H1 (cell line): ENCODE measurements around the gene ZDHHC17. TPM values are rescaled to one million over a fixed set of nuclear protein-coding genes. Genes with fewer than 3 reads are reported as not detected.

ENCODE experiments used
- CTCF ChIA-PET: fragments of 300-600 bp; sonication (Branson Sonifier 250); formaldehyde crosslinking; loops from one replicate; lab custom pipeline; 2021; ENCODE audit not compliant: partially characterized antibody; lab: Charles Lee
- POLR2A ChIA-PET: fragments of 300-600 bp; sonication (Branson Sonifier 250); formaldehyde crosslinking; loops from one replicate; lab custom pipeline; 2021; ENCODE audit warnings: inconsistent platforms; ENCODE audit not compliant: partially characterized antibody; lab: Charles Lee
- DNase-seq, 2 experiments: peaks; one replicate each; pipeline versions ENCODE4 v3.0.0 to v3.0.0-alpha.2; 2010 to 2022; ENCODE audit warnings: low spot score in 2 of 2, low read depth in 1 of 2, mixed read lengths in 1 of 2
- FAIRE-seq: peaks from 2 replicates; lab custom pipeline; 2011; peaks lifted over from hg19 to GRCh38; lab: Jason Lieb, UNC
- H2AFZ ChIP-seq: 2 replicates; pipeline ENCODE4 v1.8.1; 2012; ENCODE audit warnings: low read length, inconsistent platforms
- H2AK5ac ChIP-seq: 2 replicates; pipeline ENCODE4 v1.6.1; 2013; ENCODE audit warnings: low read depth, low read length
- H2BK120ac ChIP-seq: replicated peaks from 2 replicates; pipeline ENCODE3; 2013; ENCODE audit warnings: low read depth, low read length, inconsistent platforms
- H2BK12ac ChIP-seq: 2 replicates; pipeline ENCODE4 v1.6.1; 2013; ENCODE audit warnings: low read depth, low read length
- H2BK15ac ChIP-seq: 2 replicates; pipeline ENCODE4 v1.6.1; 2013; ENCODE audit warnings: low read length
- H2BK20ac ChIP-seq: 2 replicates; pipeline ENCODE4 v1.6.1; 2013; ENCODE audit warnings: low read length
- H2BK5ac ChIP-seq: 2 replicates; pipeline ENCODE4 v1.6.1; 2013; ENCODE audit warnings: low read depth, low read length
- H3K14ac ChIP-seq: 2 replicates; pipeline ENCODE4 v1.6.1; 2013; ENCODE audit warnings: inconsistent platforms; ENCODE audit not compliant: insufficient read length
- H3K18ac ChIP-seq: 2 replicates; pipeline ENCODE4 v1.6.1; 2013; ENCODE audit warnings: low read length; ENCODE audit errors: extremely low read depth
- H3K23ac ChIP-seq: 2 replicates; pipeline ENCODE4 v1.6.1; 2013; ENCODE audit warnings: inconsistent platforms; ENCODE audit not compliant: insufficient read length
- H3K23me2 ChIP-seq: 2 replicates; pipeline ENCODE4 v1.6.1; 2013; ENCODE audit warnings: low read depth, low read length
- H3K27ac ChIP-seq: 2 replicates; pipeline ENCODE4 v1.6.1; 2011; ENCODE audit warnings: low read depth, low read length, inconsistent platforms
- H3K27me3 ChIP-seq, 4 experiments: replicated peaks in 1 of 4; 1 replicate in 1 of 4; 2 replicates in 3 of 4; pipeline versions ENCODE4 v1.6.1 to v1.8.1; 2011 to 2013; ENCODE audit warnings: low read length in 3 of 4, mild to moderate bottlenecking in 3 of 4, inconsistent platforms in 2 of 4, mixed read lengths in 2 of 4, moderate library complexity in 1 of 4; ENCODE audit not compliant: control insufficient read depth in 3 of 4, insufficient read depth in 3 of 4; ENCODE audit errors: extremely low read depth in 1 of 4
- H3K36me3 ChIP-seq, 4 experiments: 2 replicates each; pipeline versions ENCODE4 v1.6.1 to v1.8.1; 2011 to 2013; ENCODE audit warnings: mild to moderate bottlenecking in 4 of 4, low read length in 3 of 4, moderate library complexity in 2 of 4, control low read depth in 1 of 4, inconsistent platforms in 1 of 4; ENCODE audit not compliant: insufficient read depth in 4 of 4, control insufficient read depth in 2 of 4
- H3K4ac ChIP-seq: replicated peaks from 2 replicates; pipeline ENCODE3; 2013; ENCODE audit warnings: low read length, low read depth, mixed read lengths, inconsistent platforms; ENCODE audit not compliant: insufficient read length
- H3K4me1 ChIP-seq, 4 experiments: replicated peaks in 1 of 4; 1 replicate in 1 of 4; 2 replicates in 3 of 4; pipeline versions ENCODE4 v1.6.1 to v1.8.1; 2011 to 2013; ENCODE audit warnings: low read length in 3 of 4, inconsistent platforms in 2 of 4, mixed read lengths in 1 of 4; ENCODE audit not compliant: insufficient read depth in 4 of 4, control insufficient read depth in 3 of 4
- H3K4me2 ChIP-seq, 2 experiments: 2 replicates each; pipeline versions ENCODE4 v1.6.1 to v1.8.1; 2011 to 2013; ENCODE audit warnings: low read depth in 2 of 2, low read length in 2 of 2, control low read depth in 1 of 2, inconsistent platforms in 1 of 2, mild to moderate bottlenecking in 1 of 2; ENCODE audit not compliant: insufficient read depth in 1 of 2
- H3K4me3 ChIP-seq, 4 experiments: fragments of 200-600, 300-600 bp in 1 of 4; sonication (generic), shearing (Covaris generic), sonication (Bioruptor Twin) in 1 of 4; 2 replicates each; pipeline versions ENCODE4 v1.5.1 to v1.8.1; 2011 to 2016; ENCODE audit warnings: low read length in 4 of 4, low read depth in 3 of 4, control low read depth in 2 of 4, inconsistent platforms in 2 of 4, mild to moderate bottlenecking in 2 of 4, mixed read lengths in 1 of 4, moderate library complexity in 1 of 4; ENCODE audit not compliant: insufficient read depth in 2 of 4; ENCODE audit errors: extremely low read depth in 1 of 4
- H3K56ac ChIP-seq: replicated peaks from 2 replicates; pipeline ENCODE3; 2013; ENCODE audit warnings: low read depth, mild to moderate bottlenecking, mixed read lengths, low read length, inconsistent platforms; ENCODE audit not compliant: insufficient read length
- H3K79me1 ChIP-seq: 2 replicates; pipeline ENCODE4 v1.6.1; 2013; ENCODE audit warnings: low read depth, low read length, control low read depth
- H3K79me2 ChIP-seq, 2 experiments: 2 replicates each; pipeline versions ENCODE4 v1.6.1 to v1.8.1; 2012 to 2013; ENCODE audit warnings: low read length in 2 of 2, mild to moderate bottlenecking in 2 of 2, inconsistent platforms in 1 of 2; ENCODE audit not compliant: insufficient read depth in 2 of 2, control insufficient read depth in 1 of 2
- H3K9ac ChIP-seq, 4 experiments: replicated peaks in 1 of 4; 1 replicate in 1 of 4; 2 replicates in 3 of 4; pipeline versions ENCODE4 v1.6.1 to v1.8.1; 2011 to 2013; ENCODE audit warnings: low read depth in 3 of 4, low read length in 3 of 4, control low read depth in 2 of 4, mild to moderate bottlenecking in 2 of 4, moderate library complexity in 2 of 4, inconsistent platforms in 1 of 4; ENCODE audit errors: extremely low read depth in 1 of 4
- H3K9me3 ChIP-seq, 2 experiments: 2 replicates each; pipeline versions ENCODE4 v1.6.1 to v1.8.1; 2012 to 2013; ENCODE audit warnings: mild to moderate bottlenecking in 2 of 2, moderate library complexity in 2 of 2, control low read depth in 1 of 2, inconsistent platforms in 1 of 2, low read depth in 1 of 2, low read length in 1 of 2, mixed read lengths in 1 of 2; ENCODE audit not compliant: insufficient read depth in 2 of 2
- H4K20me1 ChIP-seq, 2 experiments: replicated peaks in 1 of 2; 2 replicates each; pipeline versions ENCODE3 to v1.8.1; 2011 to 2013; ENCODE audit warnings: inconsistent platforms in 2 of 2, low read length in 2 of 2, mild to moderate bottlenecking in 1 of 2; ENCODE audit not compliant: insufficient read depth in 2 of 2, control insufficient read depth in 1 of 2
- H4K5ac ChIP-seq: 2 replicates; pipeline ENCODE4 v1.6.1; 2013; ENCODE audit warnings: low read length, low read depth, mixed read lengths, inconsistent platforms; ENCODE audit not compliant: insufficient read length
- H4K8ac ChIP-seq: 2 replicates; pipeline ENCODE4 v1.8.0; 2013; ENCODE audit warnings: mild to moderate bottlenecking, moderate library complexity, low read length, inconsistent platforms; ENCODE audit not compliant: insufficient read depth; ENCODE audit errors: extremely low read depth
- H4K91ac ChIP-seq: replicated peaks from 2 replicates; pipeline ENCODE3; 2013; ENCODE audit warnings: low read length, mixed read lengths, inconsistent platforms; ENCODE audit not compliant: insufficient read length
- BCL11A ChIP-seq, 2 experiments: IDR thresholded peaks; one replicate each; pipeline ENCODE4 v1.6.1; 2011; ENCODE audit warnings: low read depth in 2 of 2, low read length in 2 of 2, mild to moderate bottlenecking in 2 of 2
- CBX5 ChIP-seq: fragments of 300-800, 300-1000 bp; sonication (generic); IDR thresholded peaks from 2 replicates; pipeline ENCODE4 v1.7.1; 2016; ENCODE audit warnings: antibody characterized with exemption, low read length, low read depth
- CHD2 ChIP-seq: IDR thresholded peaks from 2 replicates; pipeline ENCODE4 v1.6.1; 2012; ENCODE audit warnings: low read length, improper control_type of control experiment
- HDAC2 ChIP-seq, 2 experiments: fragments of 300-600 bp in 1 of 2; sonication (generic) in 1 of 2; IDR thresholded peaks; 2 replicates each; pipeline ENCODE4 v1.6.1; 2011 to 2012; ENCODE audit warnings: low read depth in 2 of 2, low read length in 2 of 2, mild to moderate bottlenecking in 2 of 2, moderate library complexity in 2 of 2, borderline replicate concordance in 1 of 2, inconsistent platforms in 1 of 2
- JUND ChIP-seq: IDR thresholded peaks from 2 replicates; pipeline ENCODE4 v1.6.1; 2011; ENCODE audit warnings: mild to moderate bottlenecking, improper control_type of control experiment, low read length
- KDM5A ChIP-seq: fragments of 200-600 bp; IDR thresholded peaks from 2 replicates; pipeline ENCODE4 v1.7.1; 2012; ENCODE audit warnings: mild to moderate bottlenecking, low read length, inconsistent platforms, mixed read lengths
- MAX ChIP-seq: IDR thresholded peaks from 2 replicates; pipeline ENCODE4 v1.6.1; 2012; ENCODE audit warnings: inconsistent platforms
- RXRA ChIP-seq: IDR thresholded peaks from 2 replicates; pipeline ENCODE4 v1.6.1; 2011; ENCODE audit warnings: low read depth, mild to moderate bottlenecking, low read length, moderate library complexity; ENCODE audit not compliant: insufficient read depth
- SIRT6 ChIP-seq: IDR thresholded peaks from one replicate; pipeline ENCODE4 v1.7.1; 2012; ENCODE audit warnings: low read length, inconsistent platforms
- TCF12 ChIP-seq: IDR thresholded peaks from 2 replicates; pipeline ENCODE4 v1.6.1; 2011; ENCODE audit warnings: low read depth, mild to moderate bottlenecking, low read length
- ZNF274 ChIP-seq: IDR thresholded peaks from 2 replicates; pipeline ENCODE4 v1.7.0; 2012; ENCODE audit warnings: low read length, borderline replicate concordance; ENCODE audit errors: extremely low read depth
- WGBS, 2 experiments: shearing (Covaris generic) in 1 of 2; methylation state at CpG; one replicate each; pipeline versions ENCODE4 v1.1.6 to v1.1.7; 2013 to 2015; ENCODE audit warnings: low lambda C conversion rate in 2 of 2, mixed read lengths in 2 of 2, inconsistent platforms in 1 of 2, low coverage in 1 of 2, missing lambda C conversion rate in 1 of 2; ENCODE audit not compliant: insufficient replicate concordance in 2 of 2, insufficient coverage in 1 of 2, insufficient read length in 1 of 2; ENCODE audit errors: extremely low coverage in 1 of 2, missing lambda C conversion rate in 1 of 2; 5-methylcytosine and 5-hydroxymethylcytosine counted together
- polyA plus RNA-seq, 7 experiments: library from polyadenylated mRNA; depleted of rRNA in 3 of 7; stranded (reverse) in 5 of 7; unstranded in 2 of 7; fragments of >200 nt in 5 of 7; fragments of 200-250 nt in 2 of 7; gene quantifications; 1 replicate in 5 of 7; 2 replicates in 1 of 7; 4 replicates in 1 of 7; pipeline versions ENCODE4 v1.2.1 to v1.2.3, GENCODE V29; 2011 to 2013; ENCODE audit warnings: missing spikeins in 2 of 7, mixed read lengths in 2 of 7
- total RNA-seq: library from RNA; stranded (reverse); fragmentation: NEBNext Ultra II Directional; extraction: Animal tissue kit (Norgen Biotek cat#: 25700); gene quantifications from 2 replicates; pipeline ENCODE4 v1.2.1, GENCODE V29; 2021

Gene ZDHHC17
- total and polyA plus RNA-seq, 2 of the 8 experiments (the other 6 are each of a cell fraction or from before 2014, with no cell fraction given), result 27.6 to 28.9 TPM

- Histone ChIP-seq H4K5ac (no peak overlapping the region), H4K8ac (no peak overlapping the region), H3K9me3 (no peaks in the 10 kb centered on the region), H3K36me3 (peaks cover 3 to 16% (median 10%) of the 10 kb centered on the region in 4 experiments; a peak in 7 of 8 replicates), H2BK15ac (no peak overlapping the region), H2BK12ac (no peak overlapping the region), H3K18ac (no peak overlapping the region), H2BK5ac (no peak overlapping the region), H4K91ac (no peak overlapping the region), H3K4me1 (peaks cover 0 to 6% (median 3%) of the 10 kb centered on the region in 4 experiments; a peak in 4 of 7 replicates), H3K27me3 (no peaks in the 10 kb centered on the region), H2AK5ac (no peak overlapping the region), H3K14ac (no peak overlapping the region), H3K79me2 (peaks cover 0 to 54% of the 10 kb centered on the region in 2 experiments; a peak in 3 of 4 replicates), H3K4me3 (no peak overlapping the region), H4K20me1 (no peaks in the 10 kb centered on the region), H3K56ac (no peak overlapping the region), H3K9ac (no peak overlapping the region), H2BK120ac (no peak overlapping the region), H2AFZ (no peak overlapping the region), H3K23me2 (no peaks in the 10 kb centered on the region), H3K79me1 (peaks cover 6% of the 10 kb centered on the region; the same call in 1 of the 2 replicates), H2BK20ac (no peak overlapping the region), H3K27ac (no peak overlapping the region), H3K4ac (no peak overlapping the region), H3K23ac (no peak overlapping the region), H3K4me2 (no peak overlapping the region; a peak in 1 of 4 replicates)
- WGBS, 2 experiments, result 73 to 100% methylated on average over 1 to 8 of the region's 8 CpGs
- TF ChIP-seq CBX5 (no peak), KDM5A (no peak), MAX (no peak), BCL11A (IDR thresholded peaks at IDR 0.05; ENCODE audit: low read depth in 2 of 2, low read length in 2 of 2) (no peak), CHD2 (no peak), JUND (no peak), HDAC2 (IDR thresholded peaks at IDR 0.05; ENCODE audit: borderline replicate concordance in 1 of 2, low read depth in 2 of 2, low read length in 2 of 2) (no peak), TCF12 (no peak), RXRA (no peak), SIRT6 (no peak), ZNF274 (no peak)
- POLR2A ChIA-PET, result interaction anchor here (0.7 to 3.9 kb wide), 6 partner anchors 9 to 377 kb away, joined by 3 to 19 read pairs (median 4); partner anchors contain the start of gene CSRP2
- DNase-seq (no peak), FAIRE-seq (no peak)
- CTCF ChIA-PET, result interaction anchor here (0.7 to 1.4 kb wide), 9 partner anchors 17 to 726 kb away, joined by 3 to 8 read pairs (median 3); no protein-coding TSS in a partner anchor
Measured at GRCh38 chr12:76866151-76866567, 102.2 kb downstream of the ZDHHC17 start.
